HG03135 (cell line): ENCODE data around the gene MRPL1.
"Not testable (repeated sequence)": the region's sequence is repeated elsewhere in the genome, so short reads cannot be mapped to it uniquely, and the experiment has no call there.

Experiments used
- ATAC-seq: cut with Tn5 transposase; IDR thresholded peaks from one replicate; pipeline ENCODE4 v1.9.1; 2021; ENCODE audit warnings: mild to moderate bottlenecking, moderate library complexity; ENCODE audit not compliant: unreplicated experiment

The MRPL1 gene

GRCh38 chr4:77963004-77963403, 100.4 kb downstream of the MRPL1 start:
- no peak for ATAC-seq

DNA sequence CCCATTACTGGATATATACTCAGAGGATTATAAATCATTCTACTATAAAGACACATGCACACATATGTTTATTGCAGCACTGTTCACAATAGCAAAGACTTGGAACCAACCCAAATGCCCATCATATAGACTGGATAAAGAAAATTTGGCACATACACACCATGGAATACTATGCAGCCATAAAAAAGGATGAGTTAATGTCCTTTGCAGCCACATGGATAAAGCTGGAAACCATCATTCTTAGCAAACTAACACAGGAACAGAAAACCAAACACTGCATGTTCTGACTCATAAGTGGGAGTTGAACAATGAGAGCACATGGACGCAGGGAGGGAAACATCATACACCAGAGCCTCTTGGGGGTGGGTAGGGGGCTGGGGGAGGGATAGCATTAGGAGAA, 111.0 kb downstream of the MRPL1 start:
- ATAC-seq: not testable (repeated sequence)

DNA sequence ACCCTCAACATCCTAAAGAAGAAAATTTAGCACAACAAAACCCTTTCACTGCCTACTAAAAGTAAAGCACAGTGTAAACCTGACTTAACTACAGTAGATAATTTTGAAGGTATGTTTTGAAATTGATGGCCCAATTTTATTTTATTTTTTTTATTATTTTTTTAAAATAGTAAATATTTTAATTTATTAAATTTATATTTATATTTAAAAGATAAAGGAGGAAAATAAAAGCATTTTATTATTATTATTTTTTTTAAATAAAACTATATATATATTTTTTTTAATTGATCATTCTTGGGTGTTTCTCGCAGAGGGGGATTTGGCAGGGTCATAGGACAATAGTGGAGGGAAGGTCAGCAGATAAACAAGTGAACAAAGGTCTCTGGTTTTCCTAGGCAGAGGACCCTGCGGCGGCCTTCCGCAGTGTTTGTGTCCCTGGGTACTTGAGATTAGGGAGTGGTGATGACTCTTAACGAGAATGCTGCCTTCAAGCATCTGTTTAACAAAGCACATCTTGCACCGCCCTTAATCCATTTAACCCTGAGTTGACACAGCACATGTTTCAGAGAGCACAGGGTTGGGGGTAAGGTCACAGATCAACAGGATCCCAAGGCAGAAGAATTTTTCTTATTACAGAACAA, 120.4 kb downstream of the MRPL1 start:
- ATAC-seq: not testable (repeated sequence)

DNA sequence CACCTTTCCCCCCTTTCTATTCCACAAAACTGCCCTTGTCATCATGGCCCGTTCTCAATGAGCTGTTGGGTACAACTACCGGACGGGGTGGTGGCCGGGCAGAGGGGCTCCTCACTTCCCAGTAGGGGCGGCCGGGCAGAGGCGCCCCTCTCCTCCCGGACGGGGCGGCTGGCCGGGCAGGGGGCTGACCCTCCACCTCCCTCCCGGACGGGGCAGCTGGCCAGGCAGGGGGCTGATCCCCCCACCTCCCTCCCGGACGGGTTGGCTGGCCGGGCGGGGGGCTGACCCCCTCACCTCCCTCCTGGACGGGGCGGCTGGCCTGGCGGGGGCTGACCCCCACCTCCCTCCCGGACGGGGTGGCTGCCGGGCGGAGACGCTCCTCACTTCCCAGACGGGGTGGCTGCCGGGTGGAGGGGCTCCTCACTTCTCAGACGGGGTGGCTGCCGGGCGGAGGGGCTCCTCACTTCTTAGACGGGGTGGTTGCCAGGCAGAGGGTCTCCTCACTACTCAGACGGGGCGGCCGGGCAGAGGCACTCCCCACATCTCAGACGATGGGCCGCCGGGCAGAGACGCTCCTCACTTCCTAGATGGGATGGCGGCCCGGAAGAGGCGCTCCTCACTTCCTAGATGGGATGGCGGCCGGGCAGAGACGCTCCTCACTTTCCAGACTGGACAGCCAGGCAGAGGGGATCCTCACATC, 121.1 kb downstream of the MRPL1 start:
- ATAC-seq: not testable (repeated sequence)

GRCh38 chr4:77989968-77990367, 127.3 kb downstream of the MRPL1 start:
- no peak for ATAC-seq

DNA sequence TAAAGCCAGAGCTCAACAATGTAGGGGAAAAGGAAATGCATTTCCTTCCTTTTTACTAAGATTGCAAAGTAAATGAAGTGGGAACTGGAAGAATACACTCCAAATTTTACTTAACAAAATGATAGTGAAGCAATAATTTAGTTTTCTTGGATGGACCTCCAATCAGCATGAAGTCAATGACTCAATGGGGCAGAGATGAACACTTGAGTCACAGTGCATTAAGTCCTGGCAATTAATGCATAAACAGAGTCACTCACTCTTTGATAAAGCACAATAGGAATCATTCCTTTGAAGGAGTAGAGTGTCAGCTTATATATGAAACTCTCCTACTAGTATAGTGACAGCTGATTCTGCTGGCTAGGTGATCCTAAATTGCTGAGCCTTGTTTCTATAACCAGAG, 127.8 kb downstream of the MRPL1 start:
- ATAC-seq: no peak

- no peak for ATAC-seq
These were observed 128.3 kb downstream of the MRPL1 start for GRCh38 chr4:77990904-77991358.

- no peak for ATAC-seq
These were observed 130.0 kb downstream of the MRPL1 start for GRCh38 chr4:77992581-77992980.

GRCh38 chr4:77994194-77994721, 131.6 kb downstream of the MRPL1 start:
- ATAC-seq: peak; percentile 89

- ATAC-seq: no peak
These were observed 133.4 kb downstream of the MRPL1 start for GRCh38 chr4:77996076-77996475.

- no peak for ATAC-seq
These were observed 138.9 kb downstream of the MRPL1 start for GRCh38 chr4:78001531-78001930.

- no peak for ATAC-seq
These were observed 139.6 kb downstream of the MRPL1 start for GRCh38 chr4:78002260-78002659.
